PFSK-1 (cell line): ENCODE results near the gene ORAI1.

Source experiments
- FOXP2 ChIP-seq: optimal IDR thresholded peaks from 2 replicates; pipeline ENCODE3; 2011; ENCODE audit warnings: borderline replicate concordance, control low read depth, inconsistent platforms; ENCODE audit not compliant: insufficient read depth; ENCODE audit errors: extremely low read length, extremely low read depth
- POLR2AphosphoS5 ChIP-seq: IDR thresholded peaks from 2 replicates; pipeline ENCODE4 v1.6.1; 2012; ENCODE audit warnings: low read depth, mild to moderate bottlenecking, control low read depth, low read length, moderate library complexity
- SIN3A ChIP-seq: IDR thresholded peaks from 2 replicates; pipeline ENCODE4 v1.6.1; 2012; ENCODE audit warnings: mild to moderate bottlenecking, low read length, moderate library complexity, borderline replicate concordance; ENCODE audit not compliant: insufficient read depth
- TAF1 ChIP-seq: IDR thresholded peaks from 2 replicates; pipeline ENCODE4 v1.6.1; 2012; ENCODE audit warnings: low read length, control low read depth, borderline replicate concordance; ENCODE audit not compliant: insufficient read depth
- TF ChIP-seq, protein P1 (sequence below), 2 experiments: IDR thresholded peaks; 2 replicates each; pipeline versions ENCODE4 v1.6.1 to v1.8.0; 2011 to 2012; ENCODE audit warnings: low read depth in 2 of 2, low read length in 2 of 2, control low read depth in 1 of 2, inconsistent platforms in 1 of 2, mild to moderate bottlenecking in 1 of 2, moderate library complexity in 1 of 2; ENCODE audit not compliant: insufficient read depth in 1 of 2

GRCh38 chr12:121641343-121641630 lies 15.0 kb downstream of the ORAI1 start:
- TF ChIP-seq POLR2AphosphoS5 (no peak), TAF1 (no peak), SIN3A (no peak), FOXP2 (no peak)
- TF ChIP-seq, protein P1, sequence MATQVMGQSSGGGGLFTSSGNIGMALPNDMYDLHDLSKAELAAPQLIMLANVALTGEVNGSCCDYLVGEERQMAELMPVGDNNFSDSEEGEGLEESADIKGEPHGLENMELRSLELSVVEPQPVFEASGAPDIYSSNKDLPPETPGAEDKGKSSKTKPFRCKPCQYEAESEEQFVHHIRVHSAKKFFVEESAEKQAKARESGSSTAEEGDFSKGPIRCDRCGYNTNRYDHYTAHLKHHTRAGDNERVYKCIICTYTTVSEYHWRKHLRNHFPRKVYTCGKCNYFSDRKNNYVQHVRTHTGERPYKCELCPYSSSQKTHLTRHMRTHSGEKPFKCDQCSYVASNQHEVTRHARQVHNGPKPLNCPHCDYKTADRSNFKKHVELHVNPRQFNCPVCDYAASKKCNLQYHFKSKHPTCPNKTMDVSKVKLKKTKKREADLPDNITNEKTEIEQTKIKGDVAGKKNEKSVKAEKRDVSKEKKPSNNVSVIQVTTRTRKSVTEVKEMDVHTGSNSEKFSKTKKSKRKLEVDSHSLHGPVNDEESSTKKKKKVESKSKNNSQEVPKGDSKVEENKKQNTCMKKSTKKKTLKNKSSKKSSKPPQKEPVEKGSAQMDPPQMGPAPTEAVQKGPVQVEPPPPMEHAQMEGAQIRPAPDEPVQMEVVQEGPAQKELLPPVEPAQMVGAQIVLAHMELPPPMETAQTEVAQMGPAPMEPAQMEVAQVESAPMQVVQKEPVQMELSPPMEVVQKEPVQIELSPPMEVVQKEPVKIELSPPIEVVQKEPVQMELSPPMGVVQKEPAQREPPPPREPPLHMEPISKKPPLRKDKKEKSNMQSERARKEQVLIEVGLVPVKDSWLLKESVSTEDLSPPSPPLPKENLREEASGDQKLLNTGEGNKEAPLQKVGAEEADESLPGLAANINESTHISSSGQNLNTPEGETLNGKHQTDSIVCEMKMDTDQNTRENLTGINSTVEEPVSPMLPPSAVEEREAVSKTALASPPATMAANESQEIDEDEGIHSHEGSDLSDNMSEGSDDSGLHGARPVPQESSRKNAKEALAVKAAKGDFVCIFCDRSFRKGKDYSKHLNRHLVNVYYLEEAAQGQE (IDR thresholded peaks at IDR 0.05; ENCODE audit: insufficient read depth in 1 of 2, low read depth in 2 of 2, low read length in 2 of 2) = no peak
